BE2C (cell line): ENCODE data around the gene POU1F1. TPM values are rescaled to one million over a fixed set of nuclear protein-coding genes. Genes with fewer than 3 reads are reported as not detected.

Experiments
- DNase-seq: peaks from one replicate; pipeline ENCODE4 v3.0.0-alpha.2; 2020
- H3K27me3 ChIP-seq: fragments of 250-450 bp; sonication (Bioruptor Pico); 2 replicates; pipeline ENCODE4 v1.5.1; 2020; ENCODE audit warnings: mild to moderate bottlenecking
- H3K36me3 ChIP-seq: fragments of 250-450 bp; sonication (Bioruptor Pico); 2 replicates; pipeline ENCODE4 v1.5.1; 2020; ENCODE audit warnings: mild to moderate bottlenecking
- H3K4me1 ChIP-seq: fragments of 250-450 bp; sonication (Bioruptor Pico); 2 replicates; pipeline ENCODE4 v1.5.1; 2020
- H3K4me3 ChIP-seq: 2 replicates; pipeline ENCODE4 v1.5.1; 2011; ENCODE audit warnings: low read depth, low read length
- H3K9me3 ChIP-seq: fragments of 250-450 bp; sonication (Bioruptor Pico); 2 replicates; pipeline ENCODE4 v1.5.1; 2020
- polyA plus RNA-seq: library from polyadenylated mRNA; unstranded; fragments of >200 nt; gene quantifications from one replicate; pipeline ENCODE4 v1.2.1, GENCODE V29; 2012; ENCODE audit warnings: low read depth, missing spikeins; ENCODE audit not compliant: insufficient read length, insufficient read depth
- TF ChIP-seq, protein P1 (sequence below): IDR thresholded peaks from 2 replicates; pipeline ENCODE4 v1.5.1; 2012; ENCODE audit warnings: mild to moderate bottlenecking, low read depth, low read length

Gene POU1F1, protein sequence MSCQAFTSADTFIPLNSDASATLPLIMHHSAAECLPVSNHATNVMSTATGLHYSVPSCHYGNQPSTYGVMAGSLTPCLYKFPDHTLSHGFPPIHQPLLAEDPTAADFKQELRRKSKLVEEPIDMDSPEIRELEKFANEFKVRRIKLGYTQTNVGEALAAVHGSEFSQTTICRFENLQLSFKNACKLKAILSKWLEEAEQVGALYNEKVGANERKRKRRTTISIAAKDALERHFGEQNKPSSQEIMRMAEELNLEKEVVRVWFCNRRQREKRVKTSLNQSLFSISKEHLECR
- not detected for polyA plus RNA-seq

DNA sequence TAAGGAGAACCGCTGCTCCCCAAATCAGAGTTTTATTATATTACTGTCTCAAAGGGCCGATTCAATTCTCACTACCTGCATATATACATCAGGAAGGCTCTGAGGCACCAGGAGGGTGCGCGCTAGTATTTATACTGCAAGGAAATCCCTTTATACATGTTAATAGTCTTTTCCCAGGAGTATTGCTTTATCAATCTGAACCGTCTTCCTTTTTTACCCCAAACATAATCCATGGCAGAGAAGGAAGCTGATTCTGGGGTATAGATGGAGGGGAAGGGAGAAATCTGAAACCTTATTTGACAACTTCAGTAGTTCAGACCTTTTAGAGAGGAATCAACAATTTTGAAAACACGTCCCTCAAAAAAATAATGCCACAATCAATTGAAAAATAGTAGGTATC is at the start of gene POU1F1:
TSS of gene POU1F1 (minus strand) at position 101 of the 400 bp plus-strand sequence. CDS start 122 bp downstream, outside the sequence.
- TF ChIP-seq, protein P1, sequence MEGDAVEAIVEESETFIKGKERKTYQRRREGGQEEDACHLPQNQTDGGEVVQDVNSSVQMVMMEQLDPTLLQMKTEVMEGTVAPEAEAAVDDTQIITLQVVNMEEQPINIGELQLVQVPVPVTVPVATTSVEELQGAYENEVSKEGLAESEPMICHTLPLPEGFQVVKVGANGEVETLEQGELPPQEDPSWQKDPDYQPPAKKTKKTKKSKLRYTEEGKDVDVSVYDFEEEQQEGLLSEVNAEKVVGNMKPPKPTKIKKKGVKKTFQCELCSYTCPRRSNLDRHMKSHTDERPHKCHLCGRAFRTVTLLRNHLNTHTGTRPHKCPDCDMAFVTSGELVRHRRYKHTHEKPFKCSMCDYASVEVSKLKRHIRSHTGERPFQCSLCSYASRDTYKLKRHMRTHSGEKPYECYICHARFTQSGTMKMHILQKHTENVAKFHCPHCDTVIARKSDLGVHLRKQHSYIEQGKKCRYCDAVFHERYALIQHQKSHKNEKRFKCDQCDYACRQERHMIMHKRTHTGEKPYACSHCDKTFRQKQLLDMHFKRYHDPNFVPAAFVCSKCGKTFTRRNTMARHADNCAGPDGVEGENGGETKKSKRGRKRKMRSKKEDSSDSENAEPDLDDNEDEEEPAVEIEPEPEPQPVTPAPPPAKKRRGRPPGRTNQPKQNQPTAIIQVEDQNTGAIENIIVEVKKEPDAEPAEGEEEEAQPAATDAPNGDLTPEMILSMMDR, result no peak

DNA sequence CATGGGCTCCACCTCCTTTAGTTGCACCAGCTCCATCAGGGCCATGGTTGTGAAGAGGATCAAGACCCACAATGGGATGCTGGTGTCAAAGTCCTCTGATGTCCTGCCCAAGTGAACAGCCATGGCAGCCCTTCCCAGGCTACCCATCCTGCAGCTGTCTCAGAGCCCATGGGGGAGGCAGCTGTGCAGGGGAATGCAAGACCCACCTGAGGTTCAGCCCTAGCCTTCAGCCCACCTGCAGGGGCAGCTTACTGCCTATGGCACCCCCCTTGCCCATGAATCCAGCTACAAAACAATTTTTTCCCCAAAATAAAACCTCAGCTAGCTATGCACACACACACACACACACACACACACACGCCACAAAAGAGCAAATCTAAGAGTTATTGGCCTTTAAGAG is 48.2 kb upstream of the POU1F1 start:
- Histone ChIP-seq H3K4me3 (no peak overlapping the region), H3K4me1 (no peaks in the 10 kb centered on the region), H3K27me3 (no peaks in the 10 kb centered on the region), H3K9me3 (no peaks in the 10 kb centered on the region), H3K36me3 (no peaks in the 10 kb centered on the region)
- no peak for DNase-seq
- TF ChIP-seq, protein P1, result no peak

More for the DNA sequence above, at the start of gene POU1F1:
- no peaks in the 10 kb centered on the region for H3K4me1 ChIP-seq
- no peak for DNase-seq
- peaks cover 10% of the 10 kb centered on the region for H3K27me3 ChIP-seq
- no peaks in the 10 kb centered on the region for H3K9me3 ChIP-seq
- H3K4me3 ChIP-seq, result no peak within 1 kb of the TSS
- no peaks in the 10 kb centered on the region for H3K36me3 ChIP-seq

DNA sequence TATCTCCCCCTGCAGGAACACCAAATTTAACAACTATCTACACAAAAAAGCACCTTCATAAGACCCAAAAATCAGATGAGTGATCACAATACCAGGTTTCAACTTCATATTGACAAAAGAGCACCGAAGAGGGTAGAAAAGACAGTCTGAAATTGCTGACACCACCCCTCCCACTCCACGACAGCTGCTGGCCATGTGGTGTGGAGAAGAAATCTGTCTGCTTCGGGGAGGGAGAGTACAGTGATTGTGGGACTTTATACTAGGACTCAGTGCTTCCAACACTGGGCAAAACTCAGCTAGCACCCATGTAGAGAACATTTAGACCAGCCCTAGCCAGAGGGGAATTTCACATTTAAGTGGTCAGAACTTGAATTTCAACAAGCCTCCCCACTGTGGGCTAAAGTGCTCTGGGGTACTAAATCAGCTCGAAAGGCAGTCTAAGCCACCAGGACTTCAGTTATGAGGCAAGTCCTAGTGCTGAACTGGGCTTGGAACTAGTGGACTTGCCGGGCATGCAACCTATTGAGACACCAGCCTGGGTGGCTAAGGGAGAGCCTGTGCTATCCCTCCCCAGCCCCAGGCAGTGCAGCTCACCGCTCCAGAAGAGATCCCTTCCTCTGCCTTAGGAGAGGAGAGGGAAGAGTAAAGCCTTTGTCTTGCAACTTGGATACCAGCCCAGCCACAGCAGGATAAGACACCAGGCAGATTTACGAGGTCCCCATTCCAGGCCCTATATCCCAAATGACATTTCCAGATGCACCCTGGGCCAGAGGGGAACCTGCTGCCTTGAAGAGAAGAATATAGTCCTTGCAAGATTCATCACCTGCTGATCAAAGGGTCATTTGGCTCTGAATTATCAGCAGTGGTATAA is 44.6 kb upstream of the POU1F1 start:
- no peaks in the 10 kb centered on the region for H3K9me3 ChIP-seq
- TF ChIP-seq, protein P1, result no peak
- H3K36me3 ChIP-seq, result no peaks in the 10 kb centered on the region
- no peaks in the 10 kb centered on the region for H3K27me3 ChIP-seq
- no peak for DNase-seq
- H3K4me3 ChIP-seq, result no peak overlapping the region
- H3K4me1 ChIP-seq, result no peaks in the 10 kb centered on the region

DNA sequence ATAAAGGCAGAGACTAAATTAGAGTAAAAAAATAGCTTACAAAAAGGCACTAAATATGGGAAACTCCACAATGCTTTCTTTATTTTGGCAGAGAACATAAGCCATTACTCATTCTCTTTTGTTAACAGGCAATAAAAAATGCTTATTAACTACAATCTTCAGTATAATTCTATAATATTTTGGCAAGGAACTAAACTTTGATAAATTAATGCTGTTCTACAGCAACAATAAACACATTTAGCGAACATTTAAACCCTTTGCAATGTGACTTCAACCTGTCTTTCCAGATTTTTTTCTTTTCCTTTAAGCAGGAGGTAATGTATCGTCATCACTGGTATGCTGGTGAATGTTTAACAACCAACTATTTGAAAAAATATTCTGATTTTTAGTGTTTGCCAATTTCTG is 42.2 kb upstream of the POU1F1 start:
- H3K4me3 ChIP-seq, result no peak overlapping the region
- no peaks in the 10 kb centered on the region for H3K4me1 ChIP-seq
- no peaks in the 10 kb centered on the region for H3K27me3 ChIP-seq
- DNase-seq, result no peak
- H3K36me3 ChIP-seq, result no peaks in the 10 kb centered on the region
- H3K9me3 ChIP-seq, result no peaks in the 10 kb centered on the region
- TF ChIP-seq, protein P1, result no peak

DNA sequence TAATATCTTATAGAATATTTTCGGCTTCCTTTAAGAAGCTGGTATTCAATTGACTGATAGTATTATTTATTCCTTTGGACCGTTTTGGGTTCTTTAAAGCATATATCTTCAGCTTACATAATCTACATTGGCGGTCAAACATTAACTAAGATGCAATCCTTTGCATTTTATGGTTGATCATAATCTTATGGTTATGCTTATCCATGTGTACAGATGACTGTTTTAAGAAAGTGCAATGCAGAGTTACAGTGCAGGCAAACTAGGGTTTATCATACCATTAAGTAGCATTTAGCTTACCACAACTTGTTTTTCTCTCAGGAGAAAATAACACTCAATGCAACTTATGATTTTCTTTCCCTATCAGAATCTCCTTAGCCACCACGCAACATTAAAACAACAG is 41.4 kb upstream of the POU1F1 start:
- Histone ChIP-seq H3K9me3 (no peaks in the 10 kb centered on the region), H3K4me1 (no peaks in the 10 kb centered on the region), H3K27me3 (no peaks in the 10 kb centered on the region), H3K4me3 (no peak overlapping the region), H3K36me3 (no peaks in the 10 kb centered on the region)
- TF ChIP-seq, protein P1, result no peak
- no peak for DNase-seq
